ENCODE measurements around the gene ITFG1.

- TF ChIP-seq CTCF (IDR thresholded peaks at IDR 0.05): no peak
- no peak for TF ChIP-seq POLR2A (IDR thresholded peaks at IDR 0.05)
- TF ChIP-seq POLR2AphosphoS5 (IDR thresholded peaks at IDR 0.05): no peak
Observed at GRCh38 chr16:47371271-47372014, 89.4 kb downstream of the ITFG1 start.

Data from suprapubic skin (tissue), 4 donors.